Lower lobe of right lung (tissue), 2 donors: Measurements from ENCODE around the gene PARVB. TPM values are rescaled to one million over a fixed set of nuclear protein-coding genes. Genes with fewer than 3 reads are reported as not detected.

Source experiments
- ATAC-seq, 2 donors: fragments of 200-7000 bp; cut with Tn5 transposase; one replicate each; pipeline ENCODE4 v1.9.1; 2020 to 2022; ENCODE audit warnings: mild to moderate bottlenecking in 2 of 2, moderate library complexity in 2 of 2
- DNase-seq: peaks from one replicate; pipeline ENCODE4 v3.0.0-alpha.2; 2020
- H3K27ac ChIP-seq: fragments of 200-600 bp; one replicate; pipeline ENCODE4 v1.8.0; 2022
- H3K27me3 ChIP-seq: fragments of 200-600 bp; one replicate; pipeline ENCODE4 v1.8.0; 2022; ENCODE audit warnings: low read depth
- H3K36me3 ChIP-seq: fragments of 200-600 bp; one replicate; pipeline ENCODE4 v1.8.0; 2022; ENCODE audit warnings: mild to moderate bottlenecking
- H3K4me1 ChIP-seq: fragments of 200-600 bp; one replicate; pipeline ENCODE4 v1.8.0; 2022
- H3K4me3 ChIP-seq: fragments of 200-600 bp; one replicate; pipeline ENCODE4 v1.8.0; 2022; ENCODE audit warnings: mild to moderate bottlenecking
- H3K9me3 ChIP-seq: fragments of 200-600 bp; one replicate; pipeline ENCODE4 v1.8.0; 2022
- intact Hi-C: fragments of 100-400 bp; cut with DNase I; formaldehyde crosslinking; loops from one replicate; pipeline ENCODE4 v1.11.0; 2022
- total RNA-seq: library from RNA; stranded (reverse); fragmentation: NEBNext Ultra II Directional; extraction: Animal tissue kit (Norgen Biotek cat#: 25700); gene quantifications from one replicate; pipeline ENCODE4 v1.2.1, GENCODE V29; 2021
- TF ChIP-seq, protein P1 (sequence below): fragments of 200-600 bp; IDR thresholded peaks from one replicate; pipeline ENCODE4 v1.8.0; 2022; ENCODE audit warnings: antibody characterized with exemption, mild to moderate bottlenecking
- donor health status: DM: no; HTN: yes; CAD: no; lungs with severe emphysema.

Gene PARVB
- total RNA-seq, 1 donor from 2014 or later, result 44.7 TPM

- no peaks in the 10 kb centered on the region for H3K4me1 ChIP-seq
- DNase-seq (peak; percentile 72), ATAC-seq (peak; percentile 34 to 69)
- H3K27ac ChIP-seq, result no peak overlapping the region
- TF ChIP-seq, protein P1, sequence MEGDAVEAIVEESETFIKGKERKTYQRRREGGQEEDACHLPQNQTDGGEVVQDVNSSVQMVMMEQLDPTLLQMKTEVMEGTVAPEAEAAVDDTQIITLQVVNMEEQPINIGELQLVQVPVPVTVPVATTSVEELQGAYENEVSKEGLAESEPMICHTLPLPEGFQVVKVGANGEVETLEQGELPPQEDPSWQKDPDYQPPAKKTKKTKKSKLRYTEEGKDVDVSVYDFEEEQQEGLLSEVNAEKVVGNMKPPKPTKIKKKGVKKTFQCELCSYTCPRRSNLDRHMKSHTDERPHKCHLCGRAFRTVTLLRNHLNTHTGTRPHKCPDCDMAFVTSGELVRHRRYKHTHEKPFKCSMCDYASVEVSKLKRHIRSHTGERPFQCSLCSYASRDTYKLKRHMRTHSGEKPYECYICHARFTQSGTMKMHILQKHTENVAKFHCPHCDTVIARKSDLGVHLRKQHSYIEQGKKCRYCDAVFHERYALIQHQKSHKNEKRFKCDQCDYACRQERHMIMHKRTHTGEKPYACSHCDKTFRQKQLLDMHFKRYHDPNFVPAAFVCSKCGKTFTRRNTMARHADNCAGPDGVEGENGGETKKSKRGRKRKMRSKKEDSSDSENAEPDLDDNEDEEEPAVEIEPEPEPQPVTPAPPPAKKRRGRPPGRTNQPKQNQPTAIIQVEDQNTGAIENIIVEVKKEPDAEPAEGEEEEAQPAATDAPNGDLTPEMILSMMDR, result no peak
- no peaks in the 10 kb centered on the region for H3K9me3 ChIP-seq
- intact Hi-C loops, result no loop called here
- peaks cover 10% of the 10 kb centered on the region for H3K27me3 ChIP-seq
- H3K4me3 ChIP-seq, result no peak overlapping the region
- no peaks in the 10 kb centered on the region for H3K36me3 ChIP-seq
Measured at GRCh38 chr22:44192098-44192815, 168.2 kb downstream of the PARVB start.

GRCh38 chr22:44192816-44193534 lies 168.9 kb downstream of the PARVB start:
- TF ChIP-seq, protein P1, result no peak
- Histone ChIP-seq H3K27me3 (peaks cover 4% of the 10 kb centered on the region), H3K27ac (no peak overlapping the region), H3K4me3 (no peak overlapping the region), H3K9me3 (no peaks in the 10 kb centered on the region), H3K36me3 (no peaks in the 10 kb centered on the region), H3K4me1 (no peaks in the 10 kb centered on the region)
- no peak for DNase-seq
- ATAC-seq, result no peak
- intact Hi-C loops, result no loop called here

DNA sequence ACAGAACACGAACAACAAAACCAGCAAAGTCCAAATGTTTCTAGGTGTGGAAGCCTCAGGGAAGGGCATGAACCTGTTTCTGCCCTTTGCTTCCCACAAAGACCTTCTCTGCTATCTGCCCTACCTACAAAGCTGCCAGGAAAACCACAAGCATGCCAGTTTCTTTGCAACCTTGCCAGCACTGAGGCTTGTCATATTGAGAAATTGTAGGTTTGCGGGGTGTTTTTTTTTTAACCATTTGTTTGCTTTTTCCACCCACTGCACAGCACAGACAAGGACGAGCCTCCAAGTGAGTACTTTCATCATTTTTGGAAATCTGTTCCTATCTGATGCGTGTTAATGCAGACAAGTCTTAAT lies 169.4 kb downstream of the PARVB start:
- Histone ChIP-seq H3K36me3 (peaks cover 5% of the 10 kb centered on the region), H3K4me1 (no peaks in the 10 kb centered on the region), H3K9me3 (no peaks in the 10 kb centered on the region), H3K4me3 (no peak overlapping the region), H3K27ac (no peak overlapping the region), H3K27me3 (peaks cover 4% of the 10 kb centered on the region)
- ATAC-seq (no peak), DNase-seq (no peak)
- intact Hi-C loops, result no loop called here
- TF ChIP-seq, protein P1, result no peak

- TF ChIP-seq, protein P1, result no peak
- DNase-seq (no peak), ATAC-seq (no peak)
- no peak overlapping the region for H3K27ac ChIP-seq
- peaks cover 4% of the 10 kb centered on the region for H3K27me3 ChIP-seq
- no peaks in the 10 kb centered on the region for H3K4me1 ChIP-seq
- intact Hi-C loops, result no loop called here
- H3K9me3 ChIP-seq, result no peaks in the 10 kb centered on the region
- H3K36me3 ChIP-seq, result peaks cover 5% of the 10 kb centered on the region
- H3K4me3 ChIP-seq, result no peak overlapping the region
Measured at GRCh38 chr22:44194569-44194968, 170.5 kb downstream of the PARVB start.

DNA sequence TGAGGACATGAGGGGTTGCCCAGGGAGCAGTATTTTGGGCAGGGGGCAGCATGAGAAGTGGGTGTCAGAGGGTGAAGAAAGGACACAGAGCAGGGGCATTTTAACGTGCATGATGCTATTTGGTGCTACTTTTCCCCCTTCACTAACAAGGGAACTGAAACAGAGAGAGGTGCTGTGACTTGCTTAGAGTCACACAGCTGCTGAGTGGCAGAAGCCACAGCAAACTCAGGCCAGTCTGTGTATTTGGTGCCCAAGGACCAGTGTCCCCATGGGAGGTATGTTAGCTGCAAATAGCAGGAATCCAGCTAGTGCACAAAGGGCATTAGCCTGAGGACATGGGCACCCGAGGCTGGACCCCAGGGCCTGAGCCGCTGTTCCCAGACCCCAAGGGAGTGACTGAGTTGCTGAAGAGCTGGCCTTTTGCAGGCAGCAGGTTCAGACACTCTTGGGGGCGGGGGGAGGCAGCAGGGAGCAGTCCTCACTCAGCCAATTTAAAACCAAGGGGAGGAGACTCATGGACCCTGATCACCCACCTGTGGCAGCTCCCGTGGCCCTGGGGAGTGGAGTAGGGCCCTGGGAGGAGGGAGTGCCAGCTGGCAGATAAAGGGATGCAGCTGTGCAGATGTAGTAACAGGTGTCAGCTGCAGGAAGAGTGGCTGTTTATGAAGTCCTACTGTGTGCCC lies 171.2 kb downstream of the PARVB start:
- H3K4me3 ChIP-seq, result no peak overlapping the region
- ATAC-seq (no peak), DNase-seq (no peak)
- no peak overlapping the region for H3K27ac ChIP-seq
- intact Hi-C loops, result no loop called here
- H3K9me3 ChIP-seq, result no peaks in the 10 kb centered on the region
- TF ChIP-seq, protein P1, result no peak
- no peaks in the 10 kb centered on the region for H3K4me1 ChIP-seq
- H3K36me3 ChIP-seq, result peaks cover 5% of the 10 kb centered on the region
- peaks cover 11% of the 10 kb centered on the region for H3K27me3 ChIP-seq
